Measurements from ENCODE around the gene CLEC4G. TPM values are rescaled to one million over a fixed set of nuclear protein-coding genes. Genes with fewer than 3 reads are reported as not detected.

CLEC4G gene
- total RNA-seq (2021; fragmentation: NEBNext Ultra II Directional; extraction: Animal tissue kit (Norgen Biotek cat#: 25700)) (0.35 and 1.0 TPM in 2 replicates), polyA plus RNA-seq (2011; rRNA removed) (2.9 and 3.2 TPM in 2 replicates), polyA minus RNA-seq (2011; rRNA and poly(A)+ RNA removed) (not detected in 2 replicates)
- polyA plus RNA-seq (2011; cell fraction: cytosol; rRNA removed), result 2.8 TPM
- 2.7 TPM for polyA plus RNA-seq (2011; cell fraction: nucleus; rRNA removed)
- polyA plus RNA-seq (2012, experiment 1 of 2), result 0.69 to 1.7 TPM (median 1.1 TPM) in 4 replicates
- polyA plus RNA-seq (2012, experiment 2 of 2), result 1.3 TPM
- polyA plus RNA-seq (2013, experiment 1 of 2), result 0.69 TPM
- 0.66 TPM for polyA plus RNA-seq (2013, experiment 2 of 2)
- polyA minus RNA-seq (2011; cell fraction: cytosol; rRNA and poly(A)+ RNA removed), result not detected
- polyA minus RNA-seq (2011; cell fraction: nucleus; rRNA and poly(A)+ RNA removed), result not detected
- long read RNA-seq, experiment 1, result 0 reads
- long read RNA-seq, experiment 2, partial matches to known transcripts, result 1 of 1 reads
- long read RNA-seq, experiment 2, other reads (novel, unspliced or antisense), result 0 of 1 reads

- H3K9me3 ChIP-seq (ENCODE audit: insufficient read depth in 2 of 2, low read depth in 1 of 2, low read length in 1 of 2), result no peaks in the 10 kb centered on the region
- H3K23me2 ChIP-seq (ENCODE audit: low read depth, low read length), result peaks cover 8% of the 10 kb centered on the region; the same call in 1 of the 2 replicates
- FAIRE-seq (no peak), DNase-seq (ENCODE audit: low read depth in 1 of 2, low spot score in 2 of 2) (no peak)
- H3K79me1 ChIP-seq (ENCODE audit: low read depth, low read length), result no peaks in the 10 kb centered on the region
- H3K36me3 ChIP-seq (ENCODE audit: control insufficient read depth in 2 of 4, insufficient read depth in 4 of 4, low read length in 3 of 4), result no peaks in the 10 kb centered on the region
- H2AK5ac ChIP-seq (ENCODE audit: low read depth, low read length), result no peak within 1 kb of the TSS
- ChIA-PET POLR2A (ENCODE audit: partially characterized antibody) (no interaction called here), CTCF (ENCODE audit: partially characterized antibody) (interaction anchor here (0.7 kb wide), 1 partner anchor 125 kb away, joined by 5 read pairs; no protein-coding TSS in a partner anchor)
- peak within 1 kb of the TSS; percentile 44 for H4K8ac ChIP-seq (ENCODE audit: extremely low read depth, insufficient read depth, low read length)
- H3K23ac ChIP-seq (ENCODE audit: insufficient read length), result no peak within 1 kb of the TSS
- H3K14ac ChIP-seq (ENCODE audit: insufficient read length), result no peak within 1 kb of the TSS
- no peak within 1 kb of the TSS for H2BK15ac ChIP-seq (ENCODE audit: low read length)
- no peaks in the 10 kb centered on the region for H3K79me2 ChIP-seq (ENCODE audit: control insufficient read depth in 1 of 2, insufficient read depth in 2 of 2, low read length in 2 of 2)
- no peak within 1 kb of the TSS for H2AFZ ChIP-seq (ENCODE audit: low read length)
- H4K20me1 ChIP-seq (replicated peaks in 1 of 2; ENCODE audit: control insufficient read depth in 1 of 2, insufficient read depth in 2 of 2, low read length in 2 of 2), result peaks cover 0 to 3% of the 10 kb centered on the region in 2 experiments
- H3K4ac ChIP-seq (replicated peaks; ENCODE audit: insufficient read length, low read depth, low read length), result no peak within 1 kb of the TSS
- peaks cover 27 to 45% (median 44%) of the 10 kb centered on the region in 4 experiments for H3K27me3 ChIP-seq (replicated peaks in 1 of 4; ENCODE audit: control insufficient read depth in 3 of 4, extremely low read depth in 1 of 4, insufficient read depth in 3 of 4, low read length in 3 of 4)
- 90% methylated on average over 9 of the region's 9 CpGs; no CpG with 5 or more reads in 1 of the 2 experiments for WGBS, 2 experiments (ENCODE audit: extremely low coverage in 1 of 2, insufficient coverage in 1 of 2, insufficient read length in 1 of 2, insufficient replicate concordance in 2 of 2, low coverage in 1 of 2, low lambda C conversion rate in 2 of 2, missing lambda C conversion rate in 1 of 2)
- H2BK5ac ChIP-seq (ENCODE audit: low read depth, low read length), result no peak within 1 kb of the TSS
- TF ChIP-seq EGR1 (IDR thresholded peaks at IDR 0.05; ENCODE audit: borderline replicate concordance, low read depth, low read length), result no peak
- TF ChIP-seq ATF2 (IDR thresholded peaks at IDR 0.05; ENCODE audit: low read length), result no peak
- no peak for TF ChIP-seq JUN (IDR thresholded peaks at IDR 0.05; ENCODE audit: low read depth, low read length)
- H3K4me2 ChIP-seq (ENCODE audit: insufficient read depth in 1 of 2, low read depth in 2 of 2, low read length in 2 of 2), result peak within 1 kb of the TSS; percentile 96 to 98; a peak in 2 of 4 replicates
- peak within 1 kb of the TSS in 1 of 4 experiments; percentile 63; a peak in 2 of 8 replicates for H3K4me3 ChIP-seq (ENCODE audit: extremely low read depth in 1 of 4, insufficient read depth in 2 of 4, low read depth in 3 of 4, low read length in 4 of 4)
- H2BK20ac ChIP-seq (ENCODE audit: low read length), result no peak within 1 kb of the TSS
- H3K56ac ChIP-seq (replicated peaks; ENCODE audit: insufficient read length, low read depth, low read length), result no peak within 1 kb of the TSS
- no peak within 1 kb of the TSS for H3K27ac ChIP-seq (ENCODE audit: low read depth, low read length)
- no peak within 1 kb of the TSS for H3K18ac ChIP-seq (ENCODE audit: extremely low read depth, low read length)
- no peak within 1 kb of the TSS for H4K5ac ChIP-seq (ENCODE audit: insufficient read length, low read depth, low read length)
- H2BK120ac ChIP-seq (replicated peaks; ENCODE audit: low read depth, low read length), result no peak within 1 kb of the TSS
- no peak within 1 kb of the TSS for H2BK12ac ChIP-seq (ENCODE audit: low read depth, low read length)
- peaks cover 0 to 15% (median 9%) of the 10 kb centered on the region in 4 experiments; a peak in 6 of 7 replicates for H3K4me1 ChIP-seq (replicated peaks in 1 of 4; ENCODE audit: control insufficient read depth in 3 of 4, insufficient read depth in 4 of 4, low read length in 3 of 4)
- no peak within 1 kb of the TSS for H4K91ac ChIP-seq (replicated peaks; ENCODE audit: insufficient read length, low read length)
- H3K9ac ChIP-seq (replicated peaks in 1 of 4; ENCODE audit: extremely low read depth in 1 of 4, low read depth in 3 of 4, low read length in 3 of 4), result no peak within 1 kb of the TSS; a peak in 1 of 7 replicates
These were observed at the start of gene CLEC4G for GRCh38 chr19:7732045-7732444. TSS of gene CLEC4G (minus strand) at chr19:7732110. CDS start at chr19:7732102, 8 bp downstream.

Data from H1 (cell line).